ENCODE measurements around the gene ARMC8.

ARMC8 gene

DNA sequence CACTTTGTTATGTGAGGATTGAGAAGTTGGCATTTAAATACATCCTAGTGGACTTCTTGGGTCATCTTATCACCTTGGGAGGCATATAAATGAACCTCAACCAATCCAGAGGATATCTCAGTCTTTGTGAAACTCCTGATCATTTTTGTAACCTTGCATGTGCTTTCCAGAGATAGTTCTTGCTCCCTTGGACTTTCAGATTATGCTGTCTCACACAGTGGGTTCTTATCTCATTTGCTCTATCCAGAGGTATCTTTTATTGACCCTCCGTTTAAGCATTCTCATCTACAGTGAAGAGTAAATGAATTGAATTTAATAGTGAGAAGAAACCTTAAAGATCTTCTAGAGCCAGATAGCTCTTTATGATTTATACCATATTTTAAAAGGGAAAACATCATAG lies 10.4 kb downstream of the ARMC8 start:
- no peak for DNase-seq (ENCODE audit: low spot score)
- Histone ChIP-seq H3K27ac (no peak overlapping the region), H3K4me3 (no peak overlapping the region)
- TF ChIP-seq, protein P1, sequence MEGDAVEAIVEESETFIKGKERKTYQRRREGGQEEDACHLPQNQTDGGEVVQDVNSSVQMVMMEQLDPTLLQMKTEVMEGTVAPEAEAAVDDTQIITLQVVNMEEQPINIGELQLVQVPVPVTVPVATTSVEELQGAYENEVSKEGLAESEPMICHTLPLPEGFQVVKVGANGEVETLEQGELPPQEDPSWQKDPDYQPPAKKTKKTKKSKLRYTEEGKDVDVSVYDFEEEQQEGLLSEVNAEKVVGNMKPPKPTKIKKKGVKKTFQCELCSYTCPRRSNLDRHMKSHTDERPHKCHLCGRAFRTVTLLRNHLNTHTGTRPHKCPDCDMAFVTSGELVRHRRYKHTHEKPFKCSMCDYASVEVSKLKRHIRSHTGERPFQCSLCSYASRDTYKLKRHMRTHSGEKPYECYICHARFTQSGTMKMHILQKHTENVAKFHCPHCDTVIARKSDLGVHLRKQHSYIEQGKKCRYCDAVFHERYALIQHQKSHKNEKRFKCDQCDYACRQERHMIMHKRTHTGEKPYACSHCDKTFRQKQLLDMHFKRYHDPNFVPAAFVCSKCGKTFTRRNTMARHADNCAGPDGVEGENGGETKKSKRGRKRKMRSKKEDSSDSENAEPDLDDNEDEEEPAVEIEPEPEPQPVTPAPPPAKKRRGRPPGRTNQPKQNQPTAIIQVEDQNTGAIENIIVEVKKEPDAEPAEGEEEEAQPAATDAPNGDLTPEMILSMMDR (IDR thresholded peaks at IDR 0.05): no peak

DNA sequence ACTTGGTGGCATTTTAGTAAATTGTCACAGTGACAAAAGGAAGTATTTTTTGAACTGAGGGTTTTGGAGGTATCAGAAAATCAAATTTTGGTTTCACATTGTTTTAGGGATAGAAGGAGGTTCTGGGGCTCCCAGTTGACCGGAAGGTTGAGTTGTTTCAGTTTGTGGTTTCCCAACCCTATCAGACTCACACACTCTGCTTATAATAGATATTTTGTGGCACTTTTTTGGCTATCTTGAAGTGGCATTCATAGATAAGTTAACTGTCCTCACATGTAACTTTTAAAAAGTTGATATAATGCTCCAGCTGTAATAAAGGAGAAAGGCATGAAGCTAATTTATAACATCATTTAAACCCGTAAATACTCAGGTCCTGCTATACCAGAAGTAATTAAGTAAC lies 12.8 kb downstream of the ARMC8 start:
- TF ChIP-seq, protein P1 (IDR thresholded peaks at IDR 0.05): no peak

DNA sequence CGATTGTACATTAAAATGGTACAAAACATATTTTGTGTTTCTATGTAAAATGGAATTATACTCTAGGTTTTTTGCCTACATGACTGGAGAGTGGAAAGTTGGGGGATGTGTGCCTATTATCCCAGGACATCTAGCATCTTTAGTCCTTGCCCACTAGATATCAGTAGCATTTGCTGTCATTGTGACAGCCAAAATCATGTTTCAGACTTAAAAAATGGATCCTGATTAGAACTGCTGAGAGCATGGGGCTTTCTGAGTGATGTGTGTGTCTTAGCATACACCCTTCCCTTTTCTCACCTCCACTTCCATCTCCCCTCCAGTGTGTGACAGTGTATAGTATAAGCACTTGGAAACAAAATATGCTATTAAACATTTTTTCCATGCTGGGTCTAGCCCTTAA lies 13.3 kb downstream of the ARMC8 start:
- DNase-seq (ENCODE audit: low spot score): no peak
- no peak overlapping the region for H3K27ac ChIP-seq
- H3K4me3 ChIP-seq: no peak overlapping the region
- TF ChIP-seq, protein P1 (IDR thresholded peaks at IDR 0.05): no peak

More for the DNA sequence above, 12.8 kb downstream of the ARMC8 start:
- Histone ChIP-seq H3K4me3 (no peak overlapping the region), H3K27ac (no peak overlapping the region)
- no peak for DNase-seq (ENCODE audit: low spot score)

DNA sequence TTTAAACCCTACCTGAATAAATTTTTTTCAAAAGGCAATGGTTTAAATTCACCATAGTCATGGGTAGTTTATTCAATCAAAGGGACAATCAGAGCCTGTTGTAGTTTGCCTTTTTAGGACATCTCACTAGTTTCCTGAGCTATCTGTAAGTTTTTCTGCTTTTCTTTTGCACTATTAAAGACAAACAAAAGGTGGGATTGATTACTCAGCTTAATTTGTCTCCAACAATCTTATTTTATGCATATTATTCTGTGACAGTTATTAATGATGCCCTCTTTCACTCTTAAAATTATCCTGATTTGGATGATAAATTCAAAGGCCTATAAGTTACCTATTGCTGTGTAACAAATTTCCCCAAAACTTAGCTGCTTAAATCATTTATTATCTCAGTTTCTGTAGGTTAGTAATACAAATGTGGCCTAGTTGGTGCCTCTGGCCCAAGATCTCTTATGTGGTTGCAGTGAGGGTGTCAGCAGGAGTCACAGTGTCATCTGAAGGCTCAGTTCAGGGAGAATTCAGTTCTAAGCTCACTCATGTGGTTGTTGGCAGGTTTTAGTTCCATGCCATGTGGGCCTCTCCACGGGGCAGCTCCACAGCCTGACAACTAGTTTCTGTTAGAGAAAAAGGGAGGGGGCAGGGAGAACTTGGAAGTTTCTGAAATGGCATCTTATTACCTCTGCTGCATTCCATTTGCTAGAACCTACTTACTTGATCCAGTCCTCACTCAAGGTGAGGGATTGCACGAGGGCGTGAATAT lies 16.0 kb downstream of the ARMC8 start:
- no peak overlapping the region for H3K4me3 ChIP-seq
- DNase-seq (ENCODE audit: low spot score): no peak
- TF ChIP-seq, protein P1 (IDR thresholded peaks at IDR 0.05): no peak

DNA sequence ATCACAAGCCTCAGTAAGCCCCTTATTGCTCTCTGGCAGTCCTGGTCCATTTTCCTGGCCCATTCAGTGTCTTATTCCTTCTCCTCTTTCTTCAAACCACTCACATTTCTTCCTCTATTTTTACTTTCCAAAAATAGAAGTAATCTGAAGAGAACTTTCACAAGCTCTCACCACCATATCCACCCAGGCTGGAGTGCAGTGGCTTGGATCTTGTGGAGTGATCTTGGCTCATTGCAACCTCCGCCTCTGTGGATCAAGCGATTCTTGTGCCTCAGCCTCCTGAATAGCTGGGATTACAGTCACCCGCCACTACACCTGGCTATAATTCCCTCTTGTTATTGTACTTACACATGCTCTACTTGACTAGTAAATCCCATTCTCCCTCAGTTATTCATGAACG lies 16.8 kb downstream of the ARMC8 start:
- TF ChIP-seq, protein P1 (IDR thresholded peaks at IDR 0.05): no peak
- Histone ChIP-seq H3K27ac (no peak overlapping the region), H3K4me3 (no peak overlapping the region)
- no peak for DNase-seq (ENCODE audit: low spot score)

More for the DNA sequence above, 16.0 kb downstream of the ARMC8 start:
- no peak overlapping the region for H3K27ac ChIP-seq

DNA sequence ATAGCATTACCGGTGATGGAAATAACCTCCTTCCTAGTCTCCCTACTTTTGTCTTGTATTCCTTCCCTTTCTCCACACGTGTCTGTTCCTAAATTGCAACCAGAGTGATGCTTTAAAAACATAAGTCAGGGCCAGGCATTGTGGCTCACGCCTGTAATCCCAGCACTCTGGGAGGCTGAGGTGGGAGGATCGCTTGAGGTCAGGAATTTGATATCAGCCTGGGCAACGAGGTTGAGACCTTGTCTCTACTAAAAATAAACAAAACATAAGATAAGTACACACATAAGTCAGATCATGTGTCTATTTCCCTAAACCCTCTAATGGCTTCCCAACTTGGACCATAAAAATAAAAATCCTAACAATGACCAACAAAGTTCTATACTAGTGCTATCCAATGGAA lies 18.4 kb downstream of the ARMC8 start:
- TF ChIP-seq, protein P1 (IDR thresholded peaks at IDR 0.05): no peak
- no peak overlapping the region for H3K4me3 ChIP-seq
- no peak for DNase-seq (ENCODE audit: low spot score)
- H3K27ac ChIP-seq: no peak overlapping the region

DNA sequence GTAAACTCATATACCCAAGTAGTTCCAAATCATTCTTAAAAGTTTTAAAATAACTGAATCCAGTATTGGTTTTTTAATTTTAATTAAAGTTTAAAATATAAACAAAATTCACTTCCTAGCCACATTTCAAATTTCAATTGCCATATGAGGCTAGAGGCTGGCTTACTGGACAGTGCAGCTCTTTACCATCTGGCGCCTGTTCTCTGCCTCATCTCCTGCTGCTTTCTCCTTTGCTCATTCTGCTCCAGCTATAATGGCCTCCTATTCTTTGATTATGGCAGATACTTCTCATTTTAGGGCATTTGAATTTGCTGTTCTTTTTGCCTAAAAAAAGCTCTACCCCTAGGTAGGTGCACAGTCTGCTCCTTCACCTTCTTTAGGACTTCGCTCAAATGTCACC lies 19.1 kb downstream of the ARMC8 start:
- TF ChIP-seq, protein P1 (IDR thresholded peaks at IDR 0.05): no peak
- no peak for DNase-seq (ENCODE audit: low spot score)
- Histone ChIP-seq H3K4me3 (no peak overlapping the region), H3K27ac (no peak overlapping the region)

All from coronary artery (tissue), 2 donors.